Measurements from ENCODE around the gene AUNIP. TPM values are rescaled to one million over a fixed set of nuclear protein-coding genes. Genes with fewer than 3 reads are reported as not detected.

The AUNIP gene
- total and polyA plus RNA-seq, 2 donors, result 0.59 to 4.5 TPM

DNA sequence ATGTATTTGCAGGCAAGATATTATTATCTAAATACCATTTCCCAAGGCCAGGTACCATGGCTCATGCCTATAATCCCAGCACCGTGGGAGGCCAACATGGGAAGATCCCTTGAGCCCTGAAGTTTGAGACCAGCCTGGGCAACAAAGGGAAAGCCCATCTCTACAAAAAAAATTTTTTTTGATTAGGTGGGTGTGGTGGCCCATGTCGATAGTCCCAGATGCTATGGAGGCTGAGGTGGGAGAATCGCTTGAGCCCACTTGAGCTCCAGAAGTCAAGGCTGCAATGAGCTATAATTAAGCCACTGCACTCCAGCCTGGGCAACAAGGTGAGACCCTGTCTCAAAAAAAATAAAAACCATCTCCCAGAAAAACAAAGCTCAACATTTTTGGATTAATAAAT, 44.7 kb upstream of the AUNIP start:
- WGBS, result 43% methylated on average over 3 of the region's 3 CpGs
- Histone ChIP-seq H3K27ac (ENCODE audit: low read depth in 1 of 2, low read length in 1 of 2) (peak overlapping the region in 1 of 2 donors; percentile 88), H3K9me3 (ENCODE audit: control insufficient read depth in 2 of 2, insufficient read depth in 1 of 2, low read length in 1 of 2) (no peaks in the 10 kb centered on the region), H3K4me1 (ENCODE audit: control insufficient read depth in 2 of 2, insufficient read depth in 2 of 2, low read length in 2 of 2) (peaks cover 25 to 40% of the 10 kb centered on the region in 2 donors), H3K36me3 (ENCODE audit: control insufficient read depth in 2 of 2, insufficient read depth in 2 of 2, low read length in 1 of 2) (peaks cover 28 to 54% of the 10 kb centered on the region in 2 donors), H3K27me3 (ENCODE audit: control insufficient read depth in 2 of 2, insufficient read depth in 1 of 2, low read length in 1 of 2) (no peaks in the 10 kb centered on the region), H3K4me3 (ENCODE audit: low read length in 2 of 2) (peak overlapping the region; percentile 71 to 92)
- DNase-seq (ENCODE audit: low read depth in 6 of 9, low spot score in 9 of 9), result no peak

DNA sequence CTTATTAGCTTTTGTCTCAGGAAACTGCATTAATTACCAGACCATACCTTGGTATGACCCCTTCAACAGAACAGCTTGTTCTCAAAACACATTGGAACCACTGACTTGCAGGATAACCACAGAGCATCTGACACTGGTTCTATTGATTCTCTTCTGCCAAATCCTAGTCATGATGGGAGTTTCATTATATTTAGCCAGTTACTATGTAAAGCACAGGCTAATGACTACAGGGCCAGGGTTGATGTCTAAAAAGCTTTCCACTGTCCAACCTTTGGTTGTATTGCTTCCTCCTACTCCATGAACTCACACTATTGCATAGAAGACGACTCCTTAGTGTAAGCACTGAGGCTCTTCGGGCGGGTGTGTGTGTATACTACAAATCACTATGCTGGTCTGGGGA, 43.2 kb upstream of the AUNIP start:
- peaks cover 21 to 34% of the 10 kb centered on the region in 2 donors for H3K4me1 ChIP-seq (ENCODE audit: control insufficient read depth in 2 of 2, insufficient read depth in 2 of 2, low read length in 2 of 2)
- peak overlapping the region in 1 of 2 donors; percentile 17 for H3K4me3 ChIP-seq (ENCODE audit: low read length in 2 of 2)
- peaks cover 43 to 70% of the 10 kb centered on the region in 2 donors for H3K36me3 ChIP-seq (ENCODE audit: control insufficient read depth in 2 of 2, insufficient read depth in 2 of 2, low read length in 1 of 2)
- no peaks in the 10 kb centered on the region for H3K9me3 ChIP-seq (ENCODE audit: control insufficient read depth in 2 of 2, insufficient read depth in 1 of 2, low read length in 1 of 2)
- 90% methylated on average over 3 of the region's 3 CpGs for WGBS
- DNase-seq (ENCODE audit: low read depth in 6 of 9, low spot score in 9 of 9), result no peak
- H3K27ac ChIP-seq (ENCODE audit: low read depth in 1 of 2, low read length in 1 of 2), result no peak overlapping the region
- H3K27me3 ChIP-seq (ENCODE audit: control insufficient read depth in 2 of 2, insufficient read depth in 1 of 2, low read length in 1 of 2), result no peaks in the 10 kb centered on the region

GRCh38 chr1:25900219-25900618, 41.0 kb upstream of the AUNIP start:
- no peak for DNase-seq (ENCODE audit: low read depth in 6 of 9, low spot score in 9 of 9)
- Histone ChIP-seq H3K4me3 (ENCODE audit: low read length in 2 of 2) (no peak overlapping the region), H3K27me3 (ENCODE audit: control insufficient read depth in 2 of 2, insufficient read depth in 1 of 2, low read length in 1 of 2) (no peaks in the 10 kb centered on the region), H3K27ac (ENCODE audit: low read depth in 1 of 2, low read length in 1 of 2) (no peak overlapping the region), H3K9me3 (ENCODE audit: control insufficient read depth in 2 of 2, insufficient read depth in 1 of 2, low read length in 1 of 2) (no peaks in the 10 kb centered on the region), H3K36me3 (ENCODE audit: control insufficient read depth in 2 of 2, insufficient read depth in 2 of 2, low read length in 1 of 2) (peaks cover 60 to 88% of the 10 kb centered on the region in 2 donors), H3K4me1 (ENCODE audit: control insufficient read depth in 2 of 2, insufficient read depth in 2 of 2, low read length in 2 of 2) (peaks cover 23 to 37% of the 10 kb centered on the region in 2 donors)
- 97% methylated on average over 5 of the region's 5 CpGs for WGBS

DNA sequence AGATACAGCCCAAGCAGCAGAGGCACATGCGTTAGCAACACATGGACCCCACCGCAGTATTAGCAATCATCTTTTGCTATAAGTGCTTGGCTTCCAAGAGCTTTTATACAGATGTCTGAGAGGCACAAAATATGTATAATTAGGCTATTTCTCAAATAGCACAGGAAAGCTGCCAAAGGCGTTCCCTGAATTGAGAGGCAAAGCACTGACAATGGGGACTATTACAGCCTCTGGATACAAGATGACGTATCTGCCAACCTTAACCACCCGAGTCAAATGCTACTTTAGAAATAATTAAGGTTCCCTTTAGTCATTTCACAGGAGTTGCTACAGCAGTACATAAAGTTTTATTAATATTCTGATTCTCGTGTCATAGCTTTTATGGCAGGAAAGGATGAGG, 40.5 kb upstream of the AUNIP start:
- H3K4me1 ChIP-seq (ENCODE audit: control insufficient read depth in 2 of 2, insufficient read depth in 2 of 2, low read length in 2 of 2), result peaks cover 23 to 40% of the 10 kb centered on the region in 2 donors
- no peak for DNase-seq (ENCODE audit: low read depth in 6 of 9, low spot score in 9 of 9)
- WGBS, result 98% methylated on average over 6 of the region's 6 CpGs
- no peaks in the 10 kb centered on the region for H3K27me3 ChIP-seq (ENCODE audit: control insufficient read depth in 2 of 2, insufficient read depth in 1 of 2, low read length in 1 of 2)
- H3K36me3 ChIP-seq (ENCODE audit: control insufficient read depth in 2 of 2, insufficient read depth in 2 of 2, low read length in 1 of 2), result peaks cover 61 to 89% of the 10 kb centered on the region in 2 donors
- no peak overlapping the region for H3K27ac ChIP-seq (ENCODE audit: low read depth in 1 of 2, low read length in 1 of 2)
- no peak overlapping the region for H3K4me3 ChIP-seq (ENCODE audit: low read length in 2 of 2)
- H3K9me3 ChIP-seq (ENCODE audit: control insufficient read depth in 2 of 2, insufficient read depth in 1 of 2, low read length in 1 of 2), result no peaks in the 10 kb centered on the region

GRCh38 chr1:25898223-25899015, 39.2 kb upstream of the AUNIP start:
- peaks cover 72 to 90% of the 10 kb centered on the region in 2 donors for H3K36me3 ChIP-seq (ENCODE audit: control insufficient read depth in 2 of 2, insufficient read depth in 2 of 2, low read length in 1 of 2)
- no peaks in the 10 kb centered on the region for H3K27me3 ChIP-seq (ENCODE audit: control insufficient read depth in 2 of 2, insufficient read depth in 1 of 2, low read length in 1 of 2)
- H3K4me1 ChIP-seq (ENCODE audit: control insufficient read depth in 2 of 2, insufficient read depth in 2 of 2, low read length in 2 of 2), result peaks cover 12 to 33% of the 10 kb centered on the region in 2 donors
- H3K9me3 ChIP-seq (ENCODE audit: control insufficient read depth in 2 of 2, insufficient read depth in 1 of 2, low read length in 1 of 2), result no peaks in the 10 kb centered on the region
- peak overlapping the region; percentile 14 to 42 for H3K27ac ChIP-seq (ENCODE audit: low read depth in 1 of 2, low read length in 1 of 2)
- DNase-seq (ENCODE audit: low read depth in 6 of 9, low spot score in 9 of 9), result no peak
- H3K4me3 ChIP-seq (ENCODE audit: low read length in 2 of 2), result no peak overlapping the region
- 97% methylated on average over 11 of the region's 11 CpGs for WGBS

GRCh38 chr1:25897754-25898153, 38.5 kb upstream of the AUNIP start:
- peaks cover 12 to 31% of the 10 kb centered on the region in 2 donors for H3K4me1 ChIP-seq (ENCODE audit: control insufficient read depth in 2 of 2, insufficient read depth in 2 of 2, low read length in 2 of 2)
- H3K27me3 ChIP-seq (ENCODE audit: control insufficient read depth in 2 of 2, insufficient read depth in 1 of 2, low read length in 1 of 2), result no peaks in the 10 kb centered on the region
- WGBS, result 94% methylated on average over 5 of the region's 5 CpGs
- H3K9me3 ChIP-seq (ENCODE audit: control insufficient read depth in 2 of 2, insufficient read depth in 1 of 2, low read length in 1 of 2), result no peaks in the 10 kb centered on the region
- H3K27ac ChIP-seq (ENCODE audit: low read depth in 1 of 2, low read length in 1 of 2), result peak overlapping the region in 1 of 2 donors; percentile 60
- peaks cover 75 to 87% of the 10 kb centered on the region in 2 donors for H3K36me3 ChIP-seq (ENCODE audit: control insufficient read depth in 2 of 2, insufficient read depth in 2 of 2, low read length in 1 of 2)
- no peak for DNase-seq (ENCODE audit: low read depth in 6 of 9, low spot score in 9 of 9)
- H3K4me3 ChIP-seq (ENCODE audit: low read length in 2 of 2), result no peak overlapping the region

DNA sequence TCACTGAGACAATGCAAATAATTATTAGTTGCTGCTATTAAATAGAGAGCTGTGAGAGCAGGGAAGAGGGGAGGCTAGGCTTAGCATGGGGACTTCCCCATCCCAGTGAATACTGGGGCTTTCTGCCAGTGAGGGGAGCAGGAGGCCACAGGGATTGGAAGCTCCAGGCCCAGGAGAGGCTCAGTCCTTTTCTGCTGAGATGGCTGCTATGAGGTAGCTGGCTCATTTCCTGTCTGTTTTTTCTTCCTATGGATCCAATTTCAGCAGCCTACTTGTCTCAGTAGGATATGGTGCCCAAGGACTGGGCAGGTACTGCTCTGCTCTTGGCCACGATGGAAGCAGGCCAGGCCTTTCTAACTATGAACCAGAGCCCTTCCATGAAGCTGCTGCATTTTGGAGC, 37.0 kb upstream of the AUNIP start:
- peak overlapping the region; percentile 75 to 84 for H3K27ac ChIP-seq (ENCODE audit: low read depth in 1 of 2, low read length in 1 of 2)
- no peaks in the 10 kb centered on the region for H3K27me3 ChIP-seq (ENCODE audit: control insufficient read depth in 2 of 2, insufficient read depth in 1 of 2, low read length in 1 of 2)
- no peak for DNase-seq (ENCODE audit: low read depth in 6 of 9, low spot score in 9 of 9)
- no peak overlapping the region for H3K4me3 ChIP-seq (ENCODE audit: low read length in 2 of 2)
- 92% methylated on average over 1 of the region's 1 CpG for WGBS
- H3K36me3 ChIP-seq (ENCODE audit: control insufficient read depth in 2 of 2, insufficient read depth in 2 of 2, low read length in 1 of 2), result peaks cover 65 to 76% of the 10 kb centered on the region in 2 donors
- no peaks in the 10 kb centered on the region for H3K9me3 ChIP-seq (ENCODE audit: control insufficient read depth in 2 of 2, insufficient read depth in 1 of 2, low read length in 1 of 2)
- H3K4me1 ChIP-seq (ENCODE audit: control insufficient read depth in 2 of 2, insufficient read depth in 2 of 2, low read length in 2 of 2), result peaks cover 5 to 21% of the 10 kb centered on the region in 2 donors

GRCh38 chr1:25895365-25895990, 36.2 kb upstream of the AUNIP start:
- peaks cover 5 to 16% of the 10 kb centered on the region in 2 donors for H3K4me1 ChIP-seq (ENCODE audit: control insufficient read depth in 2 of 2, insufficient read depth in 2 of 2, low read length in 2 of 2)
- no peak overlapping the region for H3K4me3 ChIP-seq (ENCODE audit: low read length in 2 of 2)
- no peaks in the 10 kb centered on the region for H3K9me3 ChIP-seq (ENCODE audit: control insufficient read depth in 2 of 2, insufficient read depth in 1 of 2, low read length in 1 of 2)
- no peaks in the 10 kb centered on the region for H3K27me3 ChIP-seq (ENCODE audit: control insufficient read depth in 2 of 2, insufficient read depth in 1 of 2, low read length in 1 of 2)
- H3K27ac ChIP-seq (ENCODE audit: low read depth in 1 of 2, low read length in 1 of 2), result peak overlapping the region; percentile 75 to 84
- DNase-seq (ENCODE audit: low read depth in 6 of 9, low spot score in 9 of 9), result peak; percentile 85 to 97 (median 92)
- WGBS, result 36% methylated on average over 12 of the region's 12 CpGs
- H3K36me3 ChIP-seq (ENCODE audit: control insufficient read depth in 2 of 2, insufficient read depth in 2 of 2, low read length in 1 of 2), result peaks cover 64 to 73% of the 10 kb centered on the region in 2 donors

GRCh38 chr1:25893116-25893515, 33.9 kb upstream of the AUNIP start:
- no peak overlapping the region for H3K4me3 ChIP-seq (ENCODE audit: low read length in 2 of 2)
- H3K27ac ChIP-seq (ENCODE audit: low read depth in 1 of 2, low read length in 1 of 2), result no peak overlapping the region
- peaks cover 5 to 19% of the 10 kb centered on the region in 2 donors for H3K4me1 ChIP-seq (ENCODE audit: control insufficient read depth in 2 of 2, insufficient read depth in 2 of 2, low read length in 2 of 2)
- H3K36me3 ChIP-seq (ENCODE audit: control insufficient read depth in 2 of 2, insufficient read depth in 2 of 2, low read length in 1 of 2), result peaks cover 54 to 65% of the 10 kb centered on the region in 2 donors
- DNase-seq (ENCODE audit: low read depth in 6 of 9, low spot score in 9 of 9), result no peak
- WGBS, result 97% methylated on average over 4 of the region's 4 CpGs
- no peaks in the 10 kb centered on the region for H3K9me3 ChIP-seq (ENCODE audit: control insufficient read depth in 2 of 2, insufficient read depth in 1 of 2, low read length in 1 of 2)
- H3K27me3 ChIP-seq (ENCODE audit: control insufficient read depth in 2 of 2, insufficient read depth in 1 of 2, low read length in 1 of 2), result no peaks in the 10 kb centered on the region

All from thymus (tissue), 11 donors.